Trophoblast cell (in vitro differentiated cells and primary cell): ENCODE results near the gene SIM2.

ENCODE experiments used
- DNase-seq, 2 donors: peaks; one replicate each; pipeline ENCODE4 v3.0.0-alpha.2; 2016
- H2AFZ ChIP-seq: 2 replicates; pipeline ENCODE4 v1.6.1; 2013; ENCODE audit warnings: low read length, moderate library complexity, mild to moderate bottlenecking; ENCODE audit not compliant: insufficient read depth, poor library complexity
- H2AK5ac ChIP-seq: 2 replicates; pipeline ENCODE4 v1.6.1; 2013; ENCODE audit warnings: mild to moderate bottlenecking, low read length
- H2BK120ac ChIP-seq: 2 replicates; pipeline ENCODE4 v1.6.1; 2013; ENCODE audit warnings: low read length, mild to moderate bottlenecking, moderate library complexity; ENCODE audit not compliant: insufficient read depth, poor library complexity
- H2BK12ac ChIP-seq: 2 replicates; pipeline ENCODE4 v1.6.1; 2013; ENCODE audit warnings: mild to moderate bottlenecking, low read length, moderate library complexity
- H2BK5ac ChIP-seq: 2 replicates; pipeline ENCODE4 v1.6.1; 2013; ENCODE audit warnings: low read length, low read depth, moderate library complexity, mild to moderate bottlenecking; ENCODE audit not compliant: poor library complexity
- H3K14ac ChIP-seq: 2 replicates; pipeline ENCODE4 v1.6.1; 2013; ENCODE audit warnings: mild to moderate bottlenecking, low read length
- H3K18ac ChIP-seq: 2 replicates; pipeline ENCODE4 v1.6.1; 2013; ENCODE audit warnings: mild to moderate bottlenecking, low read length
- H3K23ac ChIP-seq: 2 replicates; pipeline ENCODE4 v1.6.1; 2013; ENCODE audit warnings: low read length
- H3K27ac ChIP-seq: 2 replicates; pipeline ENCODE4 v1.5.1; 2013; ENCODE audit warnings: low read depth, mild to moderate bottlenecking, inconsistent platforms, low read length, moderate library complexity
- H3K27me3 ChIP-seq: 2 replicates; pipeline ENCODE4 v1.6.1; 2013; ENCODE audit warnings: inconsistent platforms, mild to moderate bottlenecking, low read length, moderate library complexity; ENCODE audit not compliant: insufficient read depth
- H3K36me3 ChIP-seq, 2 experiments: 1 replicate in 1 of 2; 2 replicates in 1 of 2; pipeline ENCODE4 v1.6.1; 2013; ENCODE audit warnings: low read length in 2 of 2, mild to moderate bottlenecking in 2 of 2, moderate library complexity in 1 of 2; ENCODE audit not compliant: insufficient read depth in 2 of 2, control insufficient read depth in 1 of 2
- H3K4ac ChIP-seq: 2 replicates; pipeline ENCODE4 v1.6.1; 2013; ENCODE audit warnings: low read depth, mild to moderate bottlenecking, low read length, moderate library complexity
- H3K4me1 ChIP-seq, 2 experiments: 1 replicate in 1 of 2; 2 replicates in 1 of 2; pipeline ENCODE4 v1.6.1; 2013; ENCODE audit warnings: low read length in 2 of 2, mild to moderate bottlenecking in 2 of 2, moderate library complexity in 1 of 2; ENCODE audit not compliant: insufficient read depth in 2 of 2, control insufficient read depth in 1 of 2
- H3K4me2 ChIP-seq: 2 replicates; pipeline ENCODE4 v1.6.1; 2013; ENCODE audit warnings: inconsistent platforms, mild to moderate bottlenecking, low read length, moderate library complexity
- H3K4me3 ChIP-seq: 2 replicates; pipeline ENCODE4 v1.5.1; 2013; ENCODE audit warnings: mild to moderate bottlenecking, low read depth, low read length, inconsistent platforms
- H3K79me1 ChIP-seq: one replicate; pipeline ENCODE4 v1.6.1; 2013; ENCODE audit warnings: low read length
- H3K79me2 ChIP-seq: 2 replicates; pipeline ENCODE4 v1.6.1; 2013; ENCODE audit warnings: low read length, mild to moderate bottlenecking; ENCODE audit not compliant: control insufficient read depth, insufficient read depth, poor library complexity
- H3K9ac ChIP-seq: 2 replicates; pipeline ENCODE4 v1.6.1; 2013; ENCODE audit warnings: mild to moderate bottlenecking, low read length
- H3K9me3 ChIP-seq: 2 replicates; pipeline ENCODE4 v1.6.1; 2013; ENCODE audit warnings: low read depth, mild to moderate bottlenecking, control low read depth, inconsistent platforms, low read length; ENCODE audit not compliant: insufficient read depth
- H4K12ac ChIP-seq: 2 replicates; pipeline ENCODE4 v1.6.1; 2013; ENCODE audit warnings: low read depth, mild to moderate bottlenecking, low read length, moderate library complexity
- H4K8ac ChIP-seq: 2 replicates; pipeline ENCODE4 v1.6.1; 2013; ENCODE audit warnings: low read depth, mild to moderate bottlenecking, low read length, moderate library complexity
- H4K91ac ChIP-seq: one replicate; pipeline ENCODE4 v1.6.1; 2013; ENCODE audit warnings: low read depth, mild to moderate bottlenecking, low read length, moderate library complexity
- WGBS: extraction: QIAGEN DNeasy Blood & Tissue Kit; methylation state at CpG from one replicate; pipeline ENCODE4 v1.1.7; 2013; ENCODE audit warnings: missing lambda C conversion rate; ENCODE audit not compliant: insufficient read length, insufficient coverage; ENCODE audit errors: extremely low coverage; 5-methylcytosine and 5-hydroxymethylcytosine counted together

The SIM2 gene

DNA sequence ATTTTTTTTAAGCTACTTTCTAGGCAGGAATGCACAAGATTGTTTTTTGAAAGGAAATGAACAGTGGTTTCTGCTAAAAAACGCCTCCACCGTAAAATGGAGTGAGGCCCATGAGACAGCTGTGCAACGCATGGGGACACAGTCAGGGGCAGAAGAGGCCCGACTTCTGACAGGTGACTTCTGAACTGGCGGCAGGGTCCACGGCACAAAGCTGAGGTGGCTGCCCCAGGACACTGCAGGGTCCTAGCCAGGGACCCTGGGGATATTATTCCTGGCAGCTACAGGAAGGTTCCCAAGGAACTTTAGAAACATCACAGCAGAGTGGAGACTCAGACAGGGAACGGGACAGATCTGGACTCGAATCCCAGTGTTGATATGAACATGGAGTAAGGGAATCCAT lies 75.1 kb downstream of the SIM2 start:
- Histone ChIP-seq H4K91ac (no peak overlapping the region), H2BK120ac (no peak overlapping the region), H3K79me2 (no peaks in the 10 kb centered on the region), H3K4me1 (no peaks in the 10 kb centered on the region), H4K12ac (no peak overlapping the region), H3K4me3 (no peak overlapping the region), H3K23ac (no peak overlapping the region), H2BK5ac (no peak overlapping the region), H2BK12ac (no peak overlapping the region), H4K8ac (no peak overlapping the region), H3K79me1 (no peaks in the 10 kb centered on the region), H3K14ac (no peak overlapping the region), H3K27me3 (no peaks in the 10 kb centered on the region), H2AK5ac (no peak overlapping the region), H3K27ac (no peak overlapping the region), H3K36me3 (no peaks in the 10 kb centered on the region), H2AFZ (no peak overlapping the region), H3K9me3 (no peaks in the 10 kb centered on the region), H3K9ac (no peak overlapping the region), H3K4me2 (no peak overlapping the region), H3K4ac (no peak overlapping the region), H3K18ac (no peak overlapping the region)
- DNase-seq, result no peak
- no CpG with 5 or more reads among the region's 8 CpGs for WGBS

DNA sequence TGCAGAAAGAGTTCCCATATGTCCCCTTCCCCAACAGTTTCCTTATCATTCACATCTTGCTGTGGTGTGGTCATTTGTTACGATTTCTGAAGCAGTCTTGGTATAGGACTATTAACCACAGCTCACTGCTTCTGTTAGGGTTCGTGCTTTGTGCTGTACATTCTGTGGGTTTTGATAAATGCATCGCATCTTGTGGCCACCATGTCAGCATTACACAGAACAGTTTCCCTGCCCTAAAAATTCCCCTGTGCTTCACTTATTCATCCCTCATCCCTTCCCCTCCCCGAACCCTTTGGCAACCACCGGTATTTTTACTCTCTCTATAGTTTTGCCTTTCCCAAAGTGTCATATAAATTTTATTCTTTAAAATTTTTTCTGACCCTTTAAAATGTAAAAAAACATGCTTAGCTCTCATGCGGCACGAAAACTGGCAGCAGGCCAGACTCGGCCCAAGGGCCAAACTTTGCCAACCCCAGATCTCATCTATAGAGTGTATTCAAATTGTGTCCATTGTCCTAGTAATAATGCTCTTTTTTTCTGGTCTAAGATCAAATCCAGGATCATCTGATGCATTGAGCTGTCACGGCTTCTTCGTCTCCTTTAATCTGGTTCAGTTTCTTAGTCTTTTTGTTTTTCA lies 78.2 kb downstream of the SIM2 start:
- Histone ChIP-seq H2BK120ac (no peak overlapping the region), H3K27me3 (no peaks in the 10 kb centered on the region), H3K4me1 (no peaks in the 10 kb centered on the region), H3K23ac (no peak overlapping the region), H3K9ac (no peak overlapping the region), H2AFZ (no peak overlapping the region), H3K9me3 (peaks cover 1% of the 10 kb centered on the region), H2BK5ac (no peak overlapping the region), H3K79me2 (no peaks in the 10 kb centered on the region), H3K14ac (no peak overlapping the region), H3K18ac (no peak overlapping the region), H4K12ac (no peak overlapping the region), H4K8ac (no peak overlapping the region), H3K36me3 (no peaks in the 10 kb centered on the region), H3K79me1 (no peaks in the 10 kb centered on the region), H3K4me3 (no peak overlapping the region), H2AK5ac (no peak overlapping the region), H2BK12ac (no peak overlapping the region), H3K4me2 (no peak overlapping the region), H4K91ac (no peak overlapping the region), H3K27ac (no peak overlapping the region), H3K4ac (no peak overlapping the region)
- no peak for DNase-seq
- no CpG with 5 or more reads among the region's 10 CpGs for WGBS

DNA sequence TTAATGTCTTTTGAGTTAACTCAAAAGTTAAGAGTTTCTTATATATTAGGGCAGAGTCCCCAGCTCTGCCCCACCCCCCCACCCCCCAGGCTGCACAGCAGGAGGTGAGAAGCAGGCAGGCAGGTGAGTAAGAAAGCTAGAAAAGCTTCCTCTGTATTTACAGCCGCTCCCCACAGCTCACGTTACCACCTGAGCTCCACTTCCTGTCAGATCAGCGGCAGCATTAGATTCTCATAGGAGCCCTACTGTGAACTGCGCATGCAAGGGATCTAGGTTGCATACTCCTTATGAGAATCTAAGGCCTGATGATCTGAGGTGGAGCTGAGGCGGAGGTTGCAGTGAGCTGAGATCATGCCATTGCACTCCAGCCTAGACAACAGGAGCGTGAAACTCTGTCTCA lies 81.9 kb downstream of the SIM2 start:
- Histone ChIP-seq H3K9me3 (peaks cover 1% of the 10 kb centered on the region), H4K12ac (no peak overlapping the region), H3K36me3 (no peaks in the 10 kb centered on the region), H4K8ac (no peak overlapping the region), H3K27me3 (no peaks in the 10 kb centered on the region), H3K79me2 (no peaks in the 10 kb centered on the region), H3K79me1 (no peaks in the 10 kb centered on the region), H2BK5ac (no peak overlapping the region), H2AK5ac (no peak overlapping the region), H3K23ac (no peak overlapping the region), H3K4me3 (no peak overlapping the region), H3K27ac (no peak overlapping the region), H4K91ac (no peak overlapping the region), H3K9ac (no peak overlapping the region), H3K14ac (no peak overlapping the region), H2BK120ac (no peak overlapping the region), H2AFZ (no peak overlapping the region), H3K4me2 (no peak overlapping the region), H2BK12ac (no peak overlapping the region), H3K4ac (no peak overlapping the region), H3K4me1 (peaks cover 5 to 6% of the 10 kb centered on the region in 2 experiments), H3K18ac (no peak overlapping the region)
- no CpG with 5 or more reads among the region's 6 CpGs for WGBS
- no peak for DNase-seq

DNA sequence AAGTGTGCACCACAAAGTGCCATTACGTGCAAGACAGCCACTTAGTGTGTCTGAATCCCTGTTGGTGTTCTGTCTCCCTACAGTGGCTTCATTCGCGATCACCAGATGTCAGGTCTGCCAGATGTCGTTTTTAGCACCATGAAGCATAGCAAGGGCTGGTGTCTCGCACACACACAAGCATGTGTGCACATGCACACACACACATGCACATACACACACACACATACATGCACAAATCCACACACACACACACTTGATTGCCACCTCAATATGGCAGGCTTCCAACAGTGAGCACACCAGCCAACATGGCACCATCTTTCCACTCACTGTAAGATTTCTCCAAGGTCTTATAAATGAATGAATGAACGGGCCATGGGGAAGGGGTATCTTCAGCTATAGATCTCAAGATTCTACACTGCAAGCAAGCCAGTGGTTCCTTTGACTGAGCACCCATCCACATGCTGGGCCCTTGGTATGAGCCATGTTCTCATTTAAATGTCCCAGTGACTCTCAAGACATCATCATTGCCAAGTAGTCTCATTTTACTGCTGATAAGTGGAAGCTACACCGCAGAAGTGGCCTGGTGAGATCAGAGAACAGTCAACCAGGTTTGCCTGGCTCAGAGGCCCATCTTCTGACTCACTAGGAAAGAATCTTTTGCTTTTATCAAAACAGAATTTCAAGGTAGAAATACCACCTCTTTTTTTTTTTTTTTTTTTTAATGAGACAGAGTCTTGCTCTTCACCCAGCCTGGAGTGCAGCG lies 84.9 kb downstream of the SIM2 start:
- Histone ChIP-seq H3K18ac (no peak overlapping the region), H2BK5ac (no peak overlapping the region), H3K9ac (no peak overlapping the region), H2AFZ (no peak overlapping the region), H3K23ac (no peak overlapping the region), H2AK5ac (no peak overlapping the region), H3K9me3 (peaks cover 1% of the 10 kb centered on the region), H3K79me1 (no peaks in the 10 kb centered on the region), H4K12ac (no peak overlapping the region), H3K36me3 (no peaks in the 10 kb centered on the region), H3K79me2 (no peaks in the 10 kb centered on the region), H3K27me3 (no peaks in the 10 kb centered on the region), H4K8ac (no peak overlapping the region), H3K4me2 (no peak overlapping the region), H3K4me3 (no peak overlapping the region), H4K91ac (no peak overlapping the region), H3K14ac (no peak overlapping the region), H2BK12ac (no peak overlapping the region), H3K27ac (no peak overlapping the region), H2BK120ac (no peak overlapping the region), H3K4ac (no peak overlapping the region), H3K4me1 (peaks cover 5 to 6% of the 10 kb centered on the region in 2 experiments)
- WGBS, result no CpG with 5 or more reads among the region's 8 CpGs
- peak; percentile 60 to 87 for DNase-seq
